Panc1 (cell line): ENCODE data around the gene NPR2.

Experiments used
- POLR2AphosphoS5 ChIP-seq: IDR thresholded peaks from 2 replicates; pipeline ENCODE4 v1.6.1; 2012; ENCODE audit warnings: mild to moderate bottlenecking, low read depth, low read length, moderate library complexity
- REST ChIP-seq, 2 experiments: IDR thresholded peaks; 2 replicates each; pipeline ENCODE4 v1.6.1; 2011 to 2012; ENCODE audit warnings: low read depth in 2 of 2, control low read depth in 1 of 2, low read length in 1 of 2, mild to moderate bottlenecking in 1 of 2, moderate library complexity in 1 of 2; ENCODE audit not compliant: insufficient read depth in 1 of 2
- SIN3A ChIP-seq: IDR thresholded peaks from 2 replicates; pipeline ENCODE4 v1.6.1; 2012; ENCODE audit warnings: low read depth, mild to moderate bottlenecking, low read length, moderate library complexity, borderline replicate concordance; ENCODE audit not compliant: insufficient read depth
- TF ChIP-seq, protein P1 (sequence below): fragments of 450-650 bp; IDR thresholded peaks from 2 replicates; pipeline ENCODE4 v1.5.1; 2017; ENCODE audit warnings: mild to moderate bottlenecking

DNA sequence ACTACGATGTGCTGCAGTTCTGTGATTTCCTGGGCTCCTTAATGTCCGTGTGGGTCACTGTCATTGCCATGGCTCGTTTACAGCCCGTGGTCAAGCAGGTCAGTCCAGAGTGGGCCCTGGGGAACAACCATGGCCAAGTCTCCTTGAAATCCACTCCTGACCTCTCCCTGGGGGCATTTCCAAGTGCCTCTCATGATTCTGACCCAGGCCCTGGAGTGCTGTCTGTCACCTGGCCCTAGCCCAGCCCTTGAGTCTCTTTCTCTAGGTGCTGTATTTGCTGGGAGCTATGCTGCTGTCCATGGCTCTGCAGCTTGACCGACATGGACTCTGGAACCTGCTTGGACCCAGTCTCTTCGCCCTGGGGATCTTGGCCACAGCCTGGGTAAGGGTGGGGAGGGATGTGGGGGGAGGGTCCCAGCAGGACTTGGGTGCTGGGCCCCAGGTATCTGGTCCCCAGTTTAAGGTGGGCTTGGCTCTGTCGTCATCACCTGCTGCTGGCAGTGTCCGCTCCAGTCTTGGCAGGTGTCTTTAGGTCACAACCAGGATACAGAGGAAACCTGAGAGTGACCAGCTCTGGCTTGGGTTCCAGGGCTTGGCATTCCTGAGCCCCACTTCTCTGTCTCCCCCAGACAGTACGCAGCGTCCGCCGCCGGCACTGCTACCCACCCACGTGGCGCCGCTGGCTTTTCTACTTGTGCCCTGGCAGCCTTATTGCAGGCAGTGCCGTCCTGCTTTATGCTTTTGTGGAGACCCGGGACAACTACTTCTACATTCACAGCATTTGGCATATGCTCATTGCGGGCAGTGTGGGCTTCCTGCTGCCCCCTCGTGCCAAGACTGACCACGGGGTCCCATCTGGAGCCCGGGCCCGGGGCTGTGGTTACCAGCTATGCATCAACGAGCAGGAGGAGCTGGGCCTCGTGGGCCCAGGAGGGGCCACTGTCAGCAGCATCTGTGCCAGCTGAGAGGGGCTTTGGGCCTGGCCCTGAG is 61.8 kb downstream of the NPR2 start:
- TF ChIP-seq REST (IDR thresholded peaks at IDR 0.05; ENCODE audit: insufficient read depth in 1 of 2, low read depth in 2 of 2, low read length in 1 of 2), result no peak
- TF ChIP-seq POLR2AphosphoS5, result no peak
- TF ChIP-seq, protein P1, sequence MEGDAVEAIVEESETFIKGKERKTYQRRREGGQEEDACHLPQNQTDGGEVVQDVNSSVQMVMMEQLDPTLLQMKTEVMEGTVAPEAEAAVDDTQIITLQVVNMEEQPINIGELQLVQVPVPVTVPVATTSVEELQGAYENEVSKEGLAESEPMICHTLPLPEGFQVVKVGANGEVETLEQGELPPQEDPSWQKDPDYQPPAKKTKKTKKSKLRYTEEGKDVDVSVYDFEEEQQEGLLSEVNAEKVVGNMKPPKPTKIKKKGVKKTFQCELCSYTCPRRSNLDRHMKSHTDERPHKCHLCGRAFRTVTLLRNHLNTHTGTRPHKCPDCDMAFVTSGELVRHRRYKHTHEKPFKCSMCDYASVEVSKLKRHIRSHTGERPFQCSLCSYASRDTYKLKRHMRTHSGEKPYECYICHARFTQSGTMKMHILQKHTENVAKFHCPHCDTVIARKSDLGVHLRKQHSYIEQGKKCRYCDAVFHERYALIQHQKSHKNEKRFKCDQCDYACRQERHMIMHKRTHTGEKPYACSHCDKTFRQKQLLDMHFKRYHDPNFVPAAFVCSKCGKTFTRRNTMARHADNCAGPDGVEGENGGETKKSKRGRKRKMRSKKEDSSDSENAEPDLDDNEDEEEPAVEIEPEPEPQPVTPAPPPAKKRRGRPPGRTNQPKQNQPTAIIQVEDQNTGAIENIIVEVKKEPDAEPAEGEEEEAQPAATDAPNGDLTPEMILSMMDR, result no peak
- TF ChIP-seq SIN3A, result no peak
